HEK293 (cell line): ENCODE results near the gene PTPRK.

ENCODE experiments used
- CTCF ChIA-PET: fragments of 350-600 bp; formaldehyde crosslinking; extraction: SDS; loops from one replicate; lab custom pipeline; 2021; ENCODE audit warnings: antibody characterized with exemption; lab: Yijun Ruan, JAX
- POLR2A ChIA-PET: fragments of 300-600 bp; formaldehyde crosslinking; extraction: SDS; loops from one replicate; lab custom pipeline; 2020; ENCODE audit warnings: antibody characterized with exemption, inconsistent platforms; lab: Yijun Ruan, JAX
- H3K27ac ChIP-seq: fragments of 200-500 bp; sonication (Bioruptor generic); 2 replicates; pipeline ENCODE4 v1.5.1; 2014; ENCODE audit warnings: low read depth, low read length, control low read depth, inconsistent platforms; ENCODE audit errors: extremely low read depth
- H3K36me3 ChIP-seq, 2 experiments: fragments of 200-500 bp in 1 of 2; sonication (Bioruptor generic) in 1 of 2; 1 replicate in 1 of 2; 2 replicates in 1 of 2; pipeline ENCODE4 v1.5.1; 2014 to 2017; ENCODE audit warnings: inconsistent platforms in 2 of 2, low read length in 2 of 2; ENCODE audit not compliant: control insufficient read depth in 2 of 2, insufficient read depth in 1 of 2
- H3K4me1 ChIP-seq: fragments of 200-500 bp; sonication (Bioruptor generic); 2 replicates; pipeline ENCODE4 v1.5.1; 2014; ENCODE audit warnings: mild to moderate bottlenecking, low read length, inconsistent platforms; ENCODE audit not compliant: control insufficient read depth, insufficient read depth
- H3K4me3 ChIP-seq: 2 replicates; pipeline ENCODE4 v1.5.1; 2011; ENCODE audit warnings: low read depth, mild to moderate bottlenecking, control low read depth, low read length, moderate library complexity
- H3K9me3 ChIP-seq: fragments of 200-500 bp; sonication (Bioruptor generic); 2 replicates; pipeline ENCODE4 v1.5.1; 2014; ENCODE audit warnings: low read depth, low read length, inconsistent platforms; ENCODE audit not compliant: control insufficient read depth, insufficient read depth
- HOXD13 ChIP-seq: sonication (generic); formaldehyde crosslinking; IDR thresholded peaks from 2 replicates; pipeline ENCODE4 v1.8.0; 2022; ENCODE audit warnings: missing genetic modification reagents, borderline replicate concordance
- TCF7L2 ChIP-seq: IDR thresholded peaks from 2 replicates; pipeline ENCODE4 v1.6.1; 2011; ENCODE audit warnings: low read depth, mild to moderate bottlenecking, inconsistent platforms, low read length, moderate library complexity, borderline replicate concordance
- TRIM28 ChIP-seq: IDR thresholded peaks from 2 replicates; pipeline ENCODE4 v1.6.1; 2011; ENCODE audit warnings: low read length, control low read depth, borderline replicate concordance
- ZBTB17 ChIP-seq: fragments of 450-650 bp; formaldehyde crosslinking; IDR thresholded peaks from 2 replicates; pipeline ENCODE4 v1.5.1; 2016; ENCODE audit warnings: missing biosample characterization, missing genetic modification characterization
- ZNF335 ChIP-seq: fragments of 450-650 bp; formaldehyde crosslinking; conservative IDR thresholded peaks from 2 replicates; pipeline ENCODE4 v1.5.1; 2016; ENCODE audit warnings: missing biosample characterization, missing genetic modification characterization
- ZNF473 ChIP-seq: fragments of 450-650 bp; formaldehyde crosslinking; IDR thresholded peaks from 2 replicates; pipeline ENCODE4 v1.5.1; 2017; ENCODE audit warnings: missing biosample characterization, missing genetic modification characterization
- ZNF629 ChIP-seq: fragments of 450-650 bp; formaldehyde crosslinking; IDR thresholded peaks from 2 replicates; pipeline ENCODE4 v1.5.1; 2017; ENCODE audit warnings: missing biosample characterization, missing genetic modification characterization
- ZNF660 ChIP-seq: fragments of 450-650 bp; IDR thresholded peaks from 2 replicates; pipeline ENCODE4 v1.5.1; 2018; ENCODE audit warnings: missing biosample characterization, mild to moderate bottlenecking, missing genetic modification characterization
- ZNF76 ChIP-seq: fragments of 450-650 bp; formaldehyde crosslinking; IDR thresholded peaks from 2 replicates; pipeline ENCODE4; 2016; ENCODE audit warnings: low read depth, missing biosample characterization, missing genetic modification characterization, borderline replicate concordance
- ZNF830 ChIP-seq: fragments of 450-650 bp; IDR thresholded peaks from 2 replicates; pipeline ENCODE4 v1.5.0; 2018; ENCODE audit warnings: missing biosample characterization, missing genetic modification characterization, low read depth, mild to moderate bottlenecking, moderate library complexity
- ZSCAN16 ChIP-seq: fragments of 450-650 bp; formaldehyde crosslinking; IDR thresholded peaks from 2 replicates; pipeline ENCODE4 v1.5.1; 2016; ENCODE audit warnings: missing biosample characterization, missing genetic modification characterization
- TF ChIP-seq, protein P1 (sequence below): fragments of 450-650 bp; formaldehyde crosslinking; conservative IDR thresholded peaks from 2 replicates; pipeline ENCODE4 v1.5.1; 2016; ENCODE audit warnings: low read depth, missing biosample characterization, missing genetic modification characterization
- TF ChIP-seq, protein P2 (sequence below): fragments of 450-650 bp; formaldehyde crosslinking; IDR thresholded peaks from 2 replicates; pipeline ENCODE4 v1.5.1; 2016; ENCODE audit warnings: missing biosample characterization, missing genetic modification characterization, low read depth
- TF ChIP-seq, protein P3 (sequence below): fragments of 450-650 bp; formaldehyde crosslinking; IDR thresholded peaks from 2 replicates; pipeline ENCODE4 v1.5.1; 2016; ENCODE audit warnings: missing biosample characterization, missing genetic modification characterization
- TF ChIP-seq, protein P4 (sequence below): sonication (generic); formaldehyde crosslinking; IDR thresholded peaks from 2 replicates; pipeline ENCODE4 v1.8.1; 2022; ENCODE audit warnings: mild to moderate bottlenecking, moderate library complexity, missing genetic modification reagents

Gene PTPRK

DNA sequence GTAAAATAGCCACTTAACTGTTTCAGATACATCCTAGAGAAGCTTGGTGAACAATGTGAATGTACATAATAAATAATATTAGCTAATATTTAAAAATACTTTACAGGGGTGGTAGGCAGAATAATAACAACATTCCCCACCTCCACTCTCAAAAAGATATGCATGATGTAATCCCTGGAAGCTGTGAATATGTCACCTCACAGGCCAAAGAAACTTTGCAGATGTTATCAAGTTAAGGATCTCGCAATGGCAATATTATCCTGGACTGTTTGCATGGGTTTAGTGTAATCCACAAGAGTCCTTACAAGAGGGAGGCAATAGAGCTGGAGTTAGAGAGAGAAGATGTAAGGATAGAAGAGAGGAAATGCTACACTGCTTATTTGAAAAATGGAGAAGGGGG, 7.0 kb upstream of the PTPRK start:
- ChIA-PET CTCF (interaction anchor here (0.9 to 1.1 kb wide), 3 partner anchors 9 to 725 kb away, joined by 3 to 4 read pairs (median 3); no protein-coding TSS in a partner anchor), POLR2A (no interaction called here)
- H3K27ac ChIP-seq, result no peak overlapping the region

More for the DNA sequence above, 7.0 kb upstream of the PTPRK start:
- Histone ChIP-seq H3K4me1 (no peaks in the 10 kb centered on the region), H3K4me3 (no peak overlapping the region), H3K36me3 (no peaks in the 10 kb centered on the region), H3K9me3 (no peaks in the 10 kb centered on the region)
- peak; percentile 56; the same call in 1 of the 2 replicates for TF ChIP-seq ZNF629 (tag by site-specific recombination)
- no peak for TF ChIP-seq TCF7L2
- TF ChIP-seq, protein P1, sequence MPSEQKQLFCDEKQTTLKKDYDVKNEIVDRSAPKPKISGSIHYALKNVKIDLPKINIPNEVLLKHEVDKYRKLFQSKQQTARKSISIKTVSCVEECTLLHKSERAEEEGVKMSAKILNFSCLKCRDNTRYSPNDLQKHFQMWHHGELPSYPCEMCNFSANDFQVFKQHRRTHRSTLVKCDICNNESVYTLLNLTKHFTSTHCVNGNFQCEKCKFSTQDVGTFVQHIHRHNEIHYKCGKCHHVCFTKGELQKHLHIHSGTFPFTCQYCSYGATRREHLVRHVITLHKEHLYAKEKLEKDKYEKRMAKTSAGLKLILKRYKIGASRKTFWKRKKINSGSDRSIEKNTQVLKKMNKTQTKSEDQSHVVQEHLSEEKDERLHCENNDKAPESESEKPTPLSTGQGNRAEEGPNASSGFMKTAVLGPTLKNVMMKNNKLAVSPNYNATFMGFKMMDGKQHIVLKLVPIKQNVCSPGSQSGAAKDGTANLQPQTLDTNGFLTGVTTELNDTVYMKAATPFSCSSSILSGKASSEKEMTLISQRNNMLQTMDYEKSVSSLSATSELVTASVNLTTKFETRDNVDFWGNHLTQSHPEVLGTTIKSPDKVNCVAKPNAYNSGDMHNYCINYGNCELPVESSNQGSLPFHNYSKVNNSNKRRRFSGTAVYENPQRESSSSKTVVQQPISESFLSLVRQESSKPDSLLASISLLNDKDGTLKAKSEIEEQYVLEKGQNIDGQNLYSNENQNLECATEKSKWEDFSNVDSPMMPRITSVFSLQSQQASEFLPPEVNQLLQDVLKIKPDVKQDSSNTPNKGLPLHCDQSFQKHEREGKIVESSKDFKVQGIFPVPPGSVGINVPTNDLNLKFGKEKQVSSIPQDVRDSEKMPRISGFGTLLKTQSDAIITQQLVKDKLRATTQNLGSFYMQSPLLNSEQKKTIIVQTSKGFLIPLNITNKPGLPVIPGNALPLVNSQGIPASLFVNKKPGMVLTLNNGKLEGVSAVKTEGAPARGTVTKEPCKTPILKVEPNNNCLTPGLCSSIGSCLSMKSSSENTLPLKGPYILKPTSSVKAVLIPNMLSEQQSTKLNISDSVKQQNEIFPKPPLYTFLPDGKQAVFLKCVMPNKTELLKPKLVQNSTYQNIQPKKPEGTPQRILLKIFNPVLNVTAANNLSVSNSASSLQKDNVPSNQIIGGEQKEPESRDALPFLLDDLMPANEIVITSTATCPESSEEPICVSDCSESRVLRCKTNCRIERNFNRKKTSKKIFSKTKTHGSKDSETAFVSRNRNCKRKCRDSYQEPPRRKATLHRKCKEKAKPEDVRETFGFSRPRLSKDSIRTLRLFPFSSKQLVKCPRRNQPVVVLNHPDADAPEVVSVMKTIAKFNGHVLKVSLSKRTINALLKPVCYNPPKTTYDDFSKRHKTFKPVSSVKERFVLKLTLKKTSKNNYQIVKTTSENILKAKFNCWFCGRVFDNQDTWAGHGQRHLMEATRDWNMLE (tag by site-specific recombination), result peak; percentile 42; the same call in 1 of the 2 replicates
- TF ChIP-seq, protein P2, sequence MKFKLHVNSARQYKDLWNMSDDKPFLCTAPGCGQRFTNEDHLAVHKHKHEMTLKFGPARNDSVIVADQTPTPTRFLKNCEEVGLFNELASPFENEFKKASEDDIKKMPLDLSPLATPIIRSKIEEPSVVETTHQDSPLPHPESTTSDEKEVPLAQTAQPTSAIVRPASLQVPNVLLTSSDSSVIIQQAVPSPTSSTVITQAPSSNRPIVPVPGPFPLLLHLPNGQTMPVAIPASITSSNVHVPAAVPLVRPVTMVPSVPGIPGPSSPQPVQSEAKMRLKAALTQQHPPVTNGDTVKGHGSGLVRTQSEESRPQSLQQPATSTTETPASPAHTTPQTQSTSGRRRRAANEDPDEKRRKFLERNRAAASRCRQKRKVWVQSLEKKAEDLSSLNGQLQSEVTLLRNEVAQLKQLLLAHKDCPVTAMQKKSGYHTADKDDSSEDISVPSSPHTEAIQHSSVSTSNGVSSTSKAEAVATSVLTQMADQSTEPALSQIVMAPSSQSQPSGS (tag by site-specific recombination), result peak; percentile 86
- no peak for TF ChIP-seq ZNF76 (tag by site-specific recombination)
- peak; percentile 23; the same call in 1 of the 2 replicates for TF ChIP-seq TRIM28
- TF ChIP-seq HOXD13 (CRISPR knock-in tag), result no peak
- no peak for TF ChIP-seq ZNF830 (tag by site-specific recombination)
- TF ChIP-seq, protein P3, sequence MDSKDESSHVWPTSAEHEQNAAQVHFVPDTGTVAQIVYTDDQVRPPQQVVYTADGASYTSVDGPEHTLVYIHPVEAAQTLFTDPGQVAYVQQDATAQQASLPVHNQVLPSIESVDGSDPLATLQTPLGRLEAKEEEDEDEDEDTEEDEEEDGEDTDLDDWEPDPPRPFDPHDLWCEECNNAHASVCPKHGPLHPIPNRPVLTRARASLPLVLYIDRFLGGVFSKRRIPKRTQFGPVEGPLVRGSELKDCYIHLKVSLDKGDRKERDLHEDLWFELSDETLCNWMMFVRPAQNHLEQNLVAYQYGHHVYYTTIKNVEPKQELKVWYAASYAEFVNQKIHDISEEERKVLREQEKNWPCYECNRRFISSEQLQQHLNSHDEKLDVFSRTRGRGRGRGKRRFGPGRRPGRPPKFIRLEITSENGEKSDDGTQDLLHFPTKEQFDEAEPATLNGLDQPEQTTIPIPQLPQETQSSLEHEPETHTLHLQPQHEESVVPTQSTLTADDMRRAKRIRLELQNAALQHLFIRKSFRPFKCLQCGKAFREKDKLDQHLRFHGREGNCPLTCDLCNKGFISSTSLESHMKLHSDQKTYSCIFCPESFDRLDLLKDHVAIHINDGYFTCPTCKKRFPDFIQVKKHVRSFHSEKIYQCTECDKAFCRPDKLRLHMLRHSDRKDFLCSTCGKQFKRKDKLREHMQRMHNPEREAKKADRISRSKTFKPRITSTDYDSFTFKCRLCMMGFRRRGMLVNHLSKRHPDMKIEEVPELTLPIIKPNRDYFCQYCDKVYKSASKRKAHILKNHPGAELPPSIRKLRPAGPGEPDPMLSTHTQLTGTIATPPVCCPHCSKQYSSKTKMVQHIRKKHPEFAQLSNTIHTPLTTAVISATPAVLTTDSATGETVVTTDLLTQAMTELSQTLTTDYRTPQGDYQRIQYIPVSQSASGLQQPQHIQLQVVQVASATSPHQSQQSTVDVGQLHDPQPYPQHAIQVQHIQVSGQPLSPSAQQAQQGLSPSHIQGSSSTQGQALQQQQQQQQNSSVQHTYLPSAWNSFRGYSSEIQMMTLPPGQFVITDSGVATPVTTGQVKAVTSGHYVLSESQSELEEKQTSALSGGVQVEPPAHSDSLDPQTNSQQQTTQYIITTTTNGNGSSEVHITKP (tag by site-specific recombination), result peak; percentile 84
- TF ChIP-seq ZSCAN16 (tag by site-specific recombination), result no peak
- TF ChIP-seq ZNF660, result 0 out of 2 replicates have a peak, but pooled peaks have one; percentile 18
- peak; percentile 47; the same call in 1 of the 2 replicates for TF ChIP-seq ZBTB17 (tag by site-specific recombination)
- TF ChIP-seq ZNF473 (tag by site-specific recombination), result no peak
- 0 out of 2 replicates have a peak, but pooled peaks have one; percentile 17 for TF ChIP-seq ZNF335 (tag by site-specific recombination)
- TF ChIP-seq, protein P4, sequence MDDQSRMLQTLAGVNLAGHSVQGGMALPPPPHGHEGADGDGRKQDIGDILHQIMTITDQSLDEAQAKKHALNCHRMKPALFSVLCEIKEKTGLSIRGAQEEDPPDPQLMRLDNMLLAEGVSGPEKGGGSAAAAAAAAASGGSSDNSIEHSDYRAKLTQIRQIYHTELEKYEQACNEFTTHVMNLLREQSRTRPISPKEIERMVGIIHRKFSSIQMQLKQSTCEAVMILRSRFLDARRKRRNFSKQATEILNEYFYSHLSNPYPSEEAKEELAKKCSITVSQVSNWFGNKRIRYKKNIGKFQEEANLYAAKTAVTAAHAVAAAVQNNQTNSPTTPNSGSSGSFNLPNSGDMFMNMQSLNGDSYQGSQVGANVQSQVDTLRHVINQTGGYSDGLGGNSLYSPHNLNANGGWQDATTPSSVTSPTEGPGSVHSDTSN (CRISPR knock-in tag), result no peak
